ENCODE data around the gene DENND11.

DNA sequence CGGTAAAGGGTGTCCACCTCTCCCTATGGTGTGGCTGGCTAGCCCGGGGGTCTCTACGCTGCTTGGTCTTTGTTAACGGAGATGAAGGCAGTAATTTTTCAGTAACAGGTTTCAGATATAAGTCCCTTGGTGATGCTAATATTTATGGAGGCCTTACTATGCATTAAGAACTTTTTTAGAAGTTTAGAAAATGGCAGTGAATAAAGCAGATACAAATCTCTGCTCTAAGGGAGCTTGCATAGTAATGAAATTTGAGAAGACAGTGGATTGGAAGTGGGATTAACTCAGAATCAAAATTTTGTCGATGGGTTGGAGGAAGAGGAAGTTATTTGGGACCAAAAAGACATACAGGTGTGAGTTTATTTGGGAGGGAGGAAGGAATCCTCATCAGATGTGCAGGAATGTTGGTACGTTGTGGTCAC, 36.6 kb upstream of the DENND11 start:
- TF ChIP-seq POLR2A (IDR thresholded peaks at IDR 0.05) = no peak
- TF ChIP-seq, protein P1, sequence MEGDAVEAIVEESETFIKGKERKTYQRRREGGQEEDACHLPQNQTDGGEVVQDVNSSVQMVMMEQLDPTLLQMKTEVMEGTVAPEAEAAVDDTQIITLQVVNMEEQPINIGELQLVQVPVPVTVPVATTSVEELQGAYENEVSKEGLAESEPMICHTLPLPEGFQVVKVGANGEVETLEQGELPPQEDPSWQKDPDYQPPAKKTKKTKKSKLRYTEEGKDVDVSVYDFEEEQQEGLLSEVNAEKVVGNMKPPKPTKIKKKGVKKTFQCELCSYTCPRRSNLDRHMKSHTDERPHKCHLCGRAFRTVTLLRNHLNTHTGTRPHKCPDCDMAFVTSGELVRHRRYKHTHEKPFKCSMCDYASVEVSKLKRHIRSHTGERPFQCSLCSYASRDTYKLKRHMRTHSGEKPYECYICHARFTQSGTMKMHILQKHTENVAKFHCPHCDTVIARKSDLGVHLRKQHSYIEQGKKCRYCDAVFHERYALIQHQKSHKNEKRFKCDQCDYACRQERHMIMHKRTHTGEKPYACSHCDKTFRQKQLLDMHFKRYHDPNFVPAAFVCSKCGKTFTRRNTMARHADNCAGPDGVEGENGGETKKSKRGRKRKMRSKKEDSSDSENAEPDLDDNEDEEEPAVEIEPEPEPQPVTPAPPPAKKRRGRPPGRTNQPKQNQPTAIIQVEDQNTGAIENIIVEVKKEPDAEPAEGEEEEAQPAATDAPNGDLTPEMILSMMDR (IDR thresholded peaks at IDR 0.05 in 8 of 11, conservative IDR thresholded peaks at IDR 0.05 in 3 of 11) = no peak

Measured in spleen (tissue), 7 donors.